ENCODE results near the gene CREBZF.

The CREBZF gene

GRCh38 chr11:85664615-85665481, at the start of gene CREBZF:
Gene CREBZF, minus strand, starts transcription at chr11:85665129. Its CDS starts 254 bp downstream, at chr11:85664875.
- peak; percentile 83 for DNase-seq (ENCODE audit: low spot score)

GRCh38 chr11:85712953-85713352, 48.0 kb upstream of the CREBZF start:
- no peak for DNase-seq (ENCODE audit: low spot score)

GRCh38 chr11:85710917-85711316, 46.0 kb upstream of the CREBZF start:
- no peak for DNase-seq (ENCODE audit: low spot score)

GRCh38 chr11:85709941-85710702, 45.2 kb upstream of the CREBZF start:
- DNase-seq (ENCODE audit: low spot score) = no peak

GRCh38 chr11:85705800-85706199, 40.9 kb upstream of the CREBZF start:
- no peak for DNase-seq (ENCODE audit: low spot score)

GRCh38 chr11:85704967-85705366, 40.0 kb upstream of the CREBZF start:
- DNase-seq (ENCODE audit: low spot score) = no peak

- no peak for DNase-seq (ENCODE audit: low spot score)
These were observed 35.2 kb upstream of the CREBZF start for GRCh38 chr11:85699957-85700741.

- DNase-seq (ENCODE audit: low spot score) = no peak
These were observed 33.3 kb upstream of the CREBZF start for GRCh38 chr11:85698195-85698594.

- no peak for DNase-seq (ENCODE audit: low spot score)
These were observed 32.8 kb upstream of the CREBZF start for GRCh38 chr11:85697747-85698146.

GRCh38 chr11:85695546-85695945, 30.6 kb upstream of the CREBZF start:
- DNase-seq (ENCODE audit: low spot score) = no peak

- no peak for DNase-seq (ENCODE audit: low spot score)
These were observed 29.6 kb upstream of the CREBZF start for GRCh38 chr11:85694385-85694980.

GRCh38 chr11:85685820-85686459, 21.0 kb upstream of the CREBZF start, which contains the start of gene CCDC89:
Gene CCDC89, minus strand, starts transcription at chr11:85686195. Its CDS starts 65 bp downstream, at chr11:85686130.
- DNase-seq (ENCODE audit: low spot score) = no peak

- no peak for DNase-seq (ENCODE audit: low spot score)
These were observed 20.3 kb upstream of the CREBZF start for GRCh38 chr11:85685125-85685819.

- DNase-seq (ENCODE audit: low spot score) = peak; percentile 62
These were observed 17.7 kb upstream of the CREBZF start for GRCh38 chr11:85682330-85683305.

- DNase-seq (ENCODE audit: low spot score) = no peak
These were observed 16.0 kb upstream of the CREBZF start for GRCh38 chr11:85680897-85681296.

- DNase-seq (ENCODE audit: low spot score) = no peak
These were observed 14.6 kb upstream of the CREBZF start for GRCh38 chr11:85679576-85679975.

- DNase-seq (ENCODE audit: low spot score) = no peak
These were observed 8.5 kb upstream of the CREBZF start for GRCh38 chr11:85673393-85673792.

GRCh38 chr11:85672105-85672902, 7.4 kb upstream of the CREBZF start:
- no peak for DNase-seq (ENCODE audit: low spot score)
